WTC11 (cell line): ENCODE measurements around the gene DDX5. TPM values are rescaled to one million over a fixed set of nuclear protein-coding genes. Genes with fewer than 3 reads are reported as not detected.

Experiments
- ATAC-seq: fragments of 200-7000 bp; cut with Tn5 transposase; 2 replicates; pipeline ENCODE4 v1.10.0; 2021; ENCODE audit warnings: mild to moderate bottlenecking, moderate library complexity
- CTCF ChIA-PET: fragments of 300-600 bp; sonication (Branson Sonifier 250); formaldehyde crosslinking; loops from one replicate; lab custom pipeline; 2021; ENCODE audit warnings: antibody characterized with exemption; lab: Charles Lee
- POLR2A ChIA-PET: fragments of 350-600 bp; sonication (Branson Sonifier 250); formaldehyde crosslinking; loops from one replicate; lab custom pipeline; 2021; ENCODE audit warnings: antibody characterized with exemption; lab: Charles Lee
- DNase-seq: peaks from one replicate; pipeline ENCODE4 v3.0.0; 2021; ENCODE audit warnings: low spot score
- H3K27ac Mint-ChIP-seq: 2 replicates; pipeline ENCODE4 v1.8.0; 2021; ENCODE audit warnings: mixed read lengths
- H3K27me3 Mint-ChIP-seq: 2 replicates; pipeline ENCODE4 v1.8.0; 2021; ENCODE audit warnings: low read depth, mild to moderate bottlenecking, moderate library complexity, mixed read lengths
- H3K36me3 Mint-ChIP-seq: 2 replicates; pipeline ENCODE4 v1.8.0; 2021; ENCODE audit warnings: mixed read lengths
- H3K4me1 Mint-ChIP-seq: 2 replicates; pipeline ENCODE4 v1.8.0; 2022; ENCODE audit warnings: mixed read lengths
- H3K4me3 Mint-ChIP-seq: 2 replicates; pipeline ENCODE4 v1.8.0; 2021; ENCODE audit warnings: mild to moderate bottlenecking, moderate library complexity, mixed read lengths
- H3K9me3 Mint-ChIP-seq: 2 replicates; pipeline ENCODE4 v1.8.0; 2021; ENCODE audit warnings: mixed read lengths
- AFF4 ChIP-seq: sonication (generic); formaldehyde crosslinking; IDR thresholded peaks from 2 replicates; pipeline ENCODE4 v1.8.1; 2023; ENCODE audit warnings: mild to moderate bottlenecking, missing genetic modification reagents, borderline replicate concordance
- ARID4B ChIP-seq: sonication (generic); formaldehyde crosslinking; IDR thresholded peaks from 2 replicates; pipeline ENCODE4 v1.8.0; 2023; ENCODE audit warnings: missing genetic modification reagents, mild to moderate bottlenecking, borderline replicate concordance
- CREB1 ChIP-seq: sonication (generic); formaldehyde crosslinking; IDR thresholded peaks from 2 replicates; pipeline ENCODE4 v1.8.0; 2023; ENCODE audit warnings: mild to moderate bottlenecking, missing genetic modification reagents
- E2F1 ChIP-seq: sonication (generic); formaldehyde crosslinking; IDR thresholded peaks from 2 replicates; pipeline ENCODE4 v1.8.0; 2022; ENCODE audit warnings: mild to moderate bottlenecking, missing genetic modification reagents
- ELF4 ChIP-seq: sonication (generic); formaldehyde crosslinking; IDR thresholded peaks from 2 replicates; pipeline ENCODE4 v1.8.1; 2022; ENCODE audit warnings: low read depth, mild to moderate bottlenecking, moderate library complexity, missing genetic modification reagents
- EMX1 ChIP-seq: fragments of 250-450 bp; sonication (Bioruptor Pico); IDR thresholded peaks from 2 replicates; pipeline ENCODE4 v1.8.0; 2021; ENCODE audit warnings: mild to moderate bottlenecking
- ETV6 ChIP-seq: sonication (generic); formaldehyde crosslinking; IDR thresholded peaks from 2 replicates; pipeline ENCODE4 v1.8.1; 2022; ENCODE audit warnings: mild to moderate bottlenecking, missing genetic modification reagents
- FOXP1 ChIP-seq: sonication (generic); formaldehyde crosslinking; IDR thresholded peaks from 2 replicates; pipeline ENCODE4 v1.8.0; 2022; ENCODE audit warnings: missing genetic modification reagents, mild to moderate bottlenecking, moderate library complexity, borderline replicate concordance
- GABPB1 ChIP-seq: sonication (generic); formaldehyde crosslinking; IDR thresholded peaks from 2 replicates; pipeline ENCODE4 v1.8.1; 2023; ENCODE audit warnings: mild to moderate bottlenecking, missing genetic modification reagents
- JUN ChIP-seq: sonication (generic); formaldehyde crosslinking; IDR thresholded peaks from 2 replicates; pipeline ENCODE4 v1.8.0; 2023; ENCODE audit warnings: mild to moderate bottlenecking, missing genetic modification reagents
- KAT7 ChIP-seq: sonication (generic); formaldehyde crosslinking; IDR thresholded peaks from 2 replicates; pipeline ENCODE4 v1.8.1; 2023; ENCODE audit warnings: missing genetic modification reagents, mild to moderate bottlenecking, borderline replicate concordance
- MXD4 ChIP-seq: fragments of 250-450 bp; sonication (Bioruptor Pico); IDR thresholded peaks from 2 replicates; pipeline ENCODE4 v1.8.0; 2021; ENCODE audit warnings: mild to moderate bottlenecking, moderate library complexity, borderline replicate concordance
- NFE2L1 ChIP-seq: sonication (generic); formaldehyde crosslinking; IDR thresholded peaks from 2 replicates; pipeline ENCODE4 v1.8.1; 2023; ENCODE audit warnings: missing genetic modification reagents
- RORB ChIP-seq: fragments of 250-450 bp; sonication (Bioruptor Pico); IDR thresholded peaks from 2 replicates; pipeline ENCODE4 v1.9.0; 2021; ENCODE audit warnings: mild to moderate bottlenecking
- SMAD3 ChIP-seq: sonication (generic); formaldehyde crosslinking; IDR thresholded peaks from 2 replicates; pipeline ENCODE4 v1.8.0; 2022; ENCODE audit warnings: missing genetic modification reagents, mild to moderate bottlenecking, borderline replicate concordance
- SMAD4 ChIP-seq: sonication (generic); formaldehyde crosslinking; IDR thresholded peaks from 2 replicates; pipeline ENCODE4 v1.8.0; 2022; ENCODE audit warnings: mild to moderate bottlenecking, missing genetic modification reagents
- TP53 ChIP-seq: sonication (generic); formaldehyde crosslinking; IDR thresholded peaks from 2 replicates; pipeline ENCODE4 v1.8.1; 2023; ENCODE audit warnings: mild to moderate bottlenecking, missing genetic modification reagents
- ZBTB43 ChIP-seq: sonication (generic); formaldehyde crosslinking; IDR thresholded peaks from 2 replicates; pipeline ENCODE4 v1.8.1; 2023; ENCODE audit warnings: mild to moderate bottlenecking, missing genetic modification reagents
- ZNF121 ChIP-seq: sonication (generic); formaldehyde crosslinking; IDR thresholded peaks from 2 replicates; pipeline ENCODE4 v1.8.0; 2023; ENCODE audit warnings: missing genetic modification reagents
- ZNF138 ChIP-seq: sonication (generic); formaldehyde crosslinking; conservative IDR thresholded peaks from 2 replicates; pipeline ENCODE4 v1.8.1; 2022; ENCODE audit warnings: mild to moderate bottlenecking, moderate library complexity, missing genetic modification reagents
- ZNF416 ChIP-seq: fragments of 250-450 bp; sonication (Bioruptor Pico); IDR thresholded peaks from 2 replicates; pipeline ENCODE4 v1.9.0; 2021; ENCODE audit warnings: mild to moderate bottlenecking, inconsistent platforms
- total RNA-seq: library from RNA; stranded (reverse); gene quantifications from 3 replicates; pipeline ENCODE4 v1.2.3, GENCODE V29; 2021
- TF ChIP-seq, protein P1 (sequence below): sonication (generic); formaldehyde crosslinking; IDR thresholded peaks from 2 replicates; pipeline ENCODE4 v1.8.0; 2023; ENCODE audit warnings: missing genetic modification reagents
- TF ChIP-seq, protein P2 (sequence below): sonication (generic); formaldehyde crosslinking; IDR thresholded peaks from 2 replicates; pipeline ENCODE4 v1.8.1; 2023; ENCODE audit warnings: mild to moderate bottlenecking, missing genetic modification reagents

DDX5 gene
- total RNA-seq, 1 experiment from 2014 or later: 612 TPM

DNA sequence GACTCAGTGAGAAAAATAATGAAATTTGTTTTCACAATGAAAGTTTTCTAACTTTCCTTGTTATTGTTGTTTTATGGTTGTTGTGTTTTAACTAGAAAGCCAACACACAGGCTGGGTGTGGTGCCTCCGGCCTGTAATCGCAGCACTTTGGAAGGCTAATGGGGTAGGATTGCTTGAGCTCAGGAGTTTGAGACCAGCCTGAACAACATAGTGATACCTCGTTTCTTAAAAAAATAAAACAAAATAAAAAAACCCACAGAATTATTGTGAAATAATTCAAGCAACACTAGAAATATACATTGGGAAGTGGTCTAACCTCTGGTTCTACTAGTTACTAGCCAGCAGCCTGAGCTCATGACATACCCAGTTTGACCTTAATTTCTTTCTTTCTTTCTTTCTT lies 56.5 kb downstream of the DDX5 start (continued):
- TF ChIP-seq ARID4B (no peak), AFF4 (CRISPR knock-in tag) (no peak), CREB1 (CRISPR knock-in tag) (no peak), KAT7 (CRISPR knock-in tag) (no peak), SMAD3 (no peak), ETV6 (CRISPR knock-in tag) (no peak), ZNF416 (CRISPR knock-in tag) (no peak), FOXP1 (CRISPR knock-in tag) (no peak), MXD4 (no peak), ZBTB43 (no peak), E2F1 (CRISPR knock-in tag) (no peak), JUN (CRISPR knock-in tag) (no peak)
- TF ChIP-seq, protein P1, sequence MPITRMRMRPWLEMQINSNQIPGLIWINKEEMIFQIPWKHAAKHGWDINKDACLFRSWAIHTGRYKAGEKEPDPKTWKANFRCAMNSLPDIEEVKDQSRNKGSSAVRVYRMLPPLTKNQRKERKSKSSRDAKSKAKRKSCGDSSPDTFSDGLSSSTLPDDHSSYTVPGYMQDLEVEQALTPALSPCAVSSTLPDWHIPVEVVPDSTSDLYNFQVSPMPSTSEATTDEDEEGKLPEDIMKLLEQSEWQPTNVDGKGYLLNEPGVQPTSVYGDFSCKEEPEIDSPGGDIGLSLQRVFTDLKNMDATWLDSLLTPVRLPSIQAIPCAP (CRISPR knock-in tag): no peak

DNA sequence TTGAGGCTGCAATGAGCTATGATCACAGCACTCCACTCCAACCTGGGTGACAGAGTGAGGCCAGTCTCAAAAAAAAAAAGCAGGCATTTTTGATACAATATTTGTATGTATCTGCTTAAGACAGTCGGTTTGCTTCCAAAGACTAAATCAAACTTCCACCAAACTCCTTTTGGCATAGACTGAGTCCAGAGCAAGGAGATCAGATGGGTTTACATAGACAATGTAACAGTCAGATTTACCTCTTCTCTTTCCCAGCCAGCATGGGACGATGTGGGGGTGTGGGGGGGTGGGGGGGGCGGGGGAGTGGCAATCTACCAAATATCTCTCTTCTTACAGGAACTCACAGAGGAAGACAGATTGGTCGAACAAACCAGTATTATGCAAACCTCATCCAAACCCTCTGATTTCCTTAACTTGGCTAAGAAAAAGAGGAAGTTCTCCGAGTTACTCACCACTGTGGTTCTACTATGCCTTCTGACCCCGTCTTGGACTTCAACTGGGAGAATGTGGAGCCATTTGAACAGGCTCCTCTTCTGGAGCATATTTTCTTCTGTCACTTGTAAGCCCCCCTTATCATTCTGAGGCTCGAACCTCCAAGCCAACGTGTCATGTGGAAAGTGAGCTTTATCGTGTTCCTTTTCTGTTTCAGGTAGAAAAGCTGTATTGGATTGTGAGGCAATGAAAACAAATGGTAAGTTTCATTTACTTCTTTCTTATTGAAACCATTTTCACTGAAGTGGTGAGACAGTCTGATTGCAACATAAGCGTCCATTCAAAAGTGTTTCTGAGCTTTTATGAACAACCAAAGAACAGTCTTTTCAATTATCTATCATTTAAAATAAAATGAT lies 57.2 kb downstream of the DDX5 start, which contains the start of gene MILR1:
Gene MILR1, plus strand, starts transcription at position 451 of the 848 bp plus-strand sequence. Its CDS starts 54 bp downstream, at position 505.
- ATAC-seq: no peak
- Mint-ChIP-seq H3K27ac (no peak within 1 kb of the TSS), H3K4me3 (no peak within 1 kb of the TSS), H3K4me1 (no peaks in the 10 kb centered on the region), H3K9me3 (no peaks in the 10 kb centered on the region; the same call in 1 of the 2 replicates), H3K27me3 (no peaks in the 10 kb centered on the region), H3K36me3 (no peaks in the 10 kb centered on the region)
- no peak for DNase-seq
- no peak for TF ChIP-seq ZNF138 (CRISPR knock-in tag)
- TF ChIP-seq ELF4: no peak
- no peak for TF ChIP-seq RORB (CRISPR knock-in tag)
- no peak for TF ChIP-seq TP53 (CRISPR knock-in tag)
- no peak for TF ChIP-seq EMX1
- TF ChIP-seq ZNF121 (CRISPR knock-in tag): no peak
- TF ChIP-seq, protein P2, sequence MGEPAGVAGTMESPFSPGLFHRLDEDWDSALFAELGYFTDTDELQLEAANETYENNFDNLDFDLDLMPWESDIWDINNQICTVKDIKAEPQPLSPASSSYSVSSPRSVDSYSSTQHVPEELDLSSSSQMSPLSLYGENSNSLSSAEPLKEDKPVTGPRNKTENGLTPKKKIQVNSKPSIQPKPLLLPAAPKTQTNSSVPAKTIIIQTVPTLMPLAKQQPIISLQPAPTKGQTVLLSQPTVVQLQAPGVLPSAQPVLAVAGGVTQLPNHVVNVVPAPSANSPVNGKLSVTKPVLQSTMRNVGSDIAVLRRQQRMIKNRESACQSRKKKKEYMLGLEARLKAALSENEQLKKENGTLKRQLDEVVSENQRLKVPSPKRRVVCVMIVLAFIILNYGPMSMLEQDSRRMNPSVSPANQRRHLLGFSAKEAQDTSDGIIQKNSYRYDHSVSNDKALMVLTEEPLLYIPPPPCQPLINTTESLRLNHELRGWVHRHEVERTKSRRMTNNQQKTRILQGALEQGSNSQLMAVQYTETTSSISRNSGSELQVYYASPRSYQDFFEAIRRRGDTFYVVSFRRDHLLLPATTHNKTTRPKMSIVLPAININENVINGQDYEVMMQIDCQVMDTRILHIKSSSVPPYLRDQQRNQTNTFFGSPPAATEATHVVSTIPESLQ (CRISPR knock-in tag): no peak
- no peak for TF ChIP-seq E2F1 (CRISPR knock-in tag)
- TF ChIP-seq NFE2L1: no peak
- TF ChIP-seq SMAD4 (CRISPR knock-in tag): no peak
- no peak for TF ChIP-seq GABPB1
- CTCF ChIA-PET: no interaction called here
- POLR2A ChIA-PET: no interaction called here
